ENCODE results near the gene PIH1D1. TPM values are rescaled to one million over a fixed set of nuclear protein-coding genes. Genes with fewer than 3 reads are reported as not detected.

PIH1D1 gene
- total and polyA plus RNA-seq, 2 donors (not counting 3 experiments of a cell fraction or from before 2014, with no cell fraction given) = 83.2 to 86.9 TPM

DNA sequence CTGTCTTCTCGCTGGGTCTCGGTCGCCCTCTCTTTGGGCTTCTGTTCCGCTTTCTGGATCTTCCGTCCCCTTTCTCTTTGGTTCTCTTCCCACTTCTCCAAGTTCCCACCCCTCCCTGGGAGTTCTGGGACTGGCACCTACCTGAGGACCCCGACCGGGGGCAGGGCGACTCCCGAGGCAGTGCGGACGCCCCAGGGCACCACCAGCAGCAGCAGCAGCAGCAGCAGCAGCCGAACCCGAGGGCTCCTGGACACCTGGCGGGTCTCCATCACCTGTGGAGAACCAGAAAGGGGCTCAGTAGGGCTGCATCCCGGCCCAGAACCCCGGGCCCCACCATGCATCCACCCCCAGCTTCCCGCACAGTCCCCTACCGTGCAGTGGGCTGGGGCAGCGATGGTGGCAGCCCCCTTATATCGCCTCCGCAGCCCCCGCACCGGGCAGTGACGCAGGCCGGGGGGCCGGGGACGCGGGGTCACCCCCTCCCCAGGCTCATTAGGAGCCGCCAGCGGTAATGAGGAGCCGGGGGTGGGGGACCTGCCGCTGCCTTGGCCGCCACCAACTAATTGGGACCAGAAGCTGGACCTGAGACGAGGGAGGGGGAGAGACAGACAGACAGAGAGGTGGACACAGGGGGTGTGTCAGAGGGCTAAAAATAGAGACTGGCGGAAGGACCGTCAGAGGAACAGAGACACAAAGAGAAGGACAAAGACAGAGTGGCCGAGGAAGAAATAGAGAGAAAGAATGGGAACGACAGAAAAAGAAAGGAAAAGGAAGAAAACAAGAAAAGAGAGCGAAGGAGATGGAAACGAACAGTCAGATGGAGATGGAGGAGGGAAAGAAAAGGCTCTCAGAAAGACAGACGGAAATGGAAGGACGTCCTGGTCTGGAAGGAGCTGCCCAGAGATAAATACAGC is 28.3 kb downstream of the PIH1D1 start, which contains the start of gene PTH2:
Gene PTH2 (minus strand): TSS at position 371 of the 914 bp plus-strand sequence. CDS start 102 bp downstream, at position 269.
- ChIA-PET CTCF (no interaction called here), POLR2A (no interaction called here)
- Histone ChIP-seq H4K20me1 (replicated peaks; ENCODE audit: control insufficient read depth, extremely low read depth, insufficient read depth, low read length) (no peaks in the 10 kb centered on the region), H3K4me3 (replicated peaks in 1 of 3; ENCODE audit: insufficient read depth in 1 of 3, low read depth in 1 of 3, low read length in 3 of 3) (no peak within 1 kb of the TSS), H3K4me1 (ENCODE audit: control insufficient read depth, extremely low read depth, insufficient read depth, low read length) (no peaks in the 10 kb centered on the region), H3K36me3 (ENCODE audit: control insufficient read depth in 2 of 2, extremely low read depth in 1 of 2, insufficient read depth in 2 of 2, low read length in 2 of 2) (no peaks in the 10 kb centered on the region), H3K4me2 (ENCODE audit: insufficient read depth, low read length) (no peak within 1 kb of the TSS), H3K9ac (replicated peaks; ENCODE audit: extremely low read depth, insufficient read depth, low read length) (no peak within 1 kb of the TSS), H3K9me3 (replicated peaks; ENCODE audit: control insufficient read depth, insufficient read depth, low read length) (no peaks in the 10 kb centered on the region), H3K9me1 (replicated peaks; ENCODE audit: control insufficient read depth, extremely low read depth, insufficient read depth, low read length) (no peaks in the 10 kb centered on the region), H3K27ac (ENCODE audit: insufficient read depth, low read depth, low read length) (no peak within 1 kb of the TSS), H2AFZ (ENCODE audit: low read depth, low read length) (peak within 1 kb of the TSS; percentile 15), H3K27me3 (ENCODE audit: control insufficient read depth in 2 of 2, insufficient read depth in 2 of 2, low read length in 2 of 2) (peaks cover 74 to 90% of the 10 kb centered on the region in 2 experiments), H3K79me2 (ENCODE audit: control insufficient read depth, insufficient read depth, low read length) (no peaks in the 10 kb centered on the region)
- DNase-seq (ENCODE audit: low read depth, low spot score) (no peak), FAIRE-seq (peak; percentile 8)
- TF ChIP-seq EZH2 (IDR thresholded peaks at IDR 0.05; ENCODE audit: borderline replicate concordance, low read depth, low read length, severe bottlenecking) = peak; percentile 74
- TF ChIP-seq JUN (IDR thresholded peaks at IDR 0.05; ENCODE audit: borderline replicate concordance, insufficient read depth, insufficient read length, low read depth) = no peak
- TF ChIP-seq, protein P1, sequence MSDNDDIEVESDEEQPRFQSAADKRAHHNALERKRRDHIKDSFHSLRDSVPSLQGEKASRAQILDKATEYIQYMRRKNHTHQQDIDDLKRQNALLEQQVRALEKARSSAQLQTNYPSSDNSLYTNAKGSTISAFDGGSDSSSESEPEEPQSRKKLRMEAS (IDR thresholded peaks at IDR 0.05; ENCODE audit: insufficient read depth, insufficient read length) = no peak
- BruUV-seq (replicated peaks) = no TSS peak
- dilution Hi-C loops (cut with MboI; ENCODE audit: extremely low pct_ligation_motif_present, low sequenced_read_pairs) (no loop called here), intact Hi-C loops (cut with micrococcal nuclease) (no loop called here)

DNA sequence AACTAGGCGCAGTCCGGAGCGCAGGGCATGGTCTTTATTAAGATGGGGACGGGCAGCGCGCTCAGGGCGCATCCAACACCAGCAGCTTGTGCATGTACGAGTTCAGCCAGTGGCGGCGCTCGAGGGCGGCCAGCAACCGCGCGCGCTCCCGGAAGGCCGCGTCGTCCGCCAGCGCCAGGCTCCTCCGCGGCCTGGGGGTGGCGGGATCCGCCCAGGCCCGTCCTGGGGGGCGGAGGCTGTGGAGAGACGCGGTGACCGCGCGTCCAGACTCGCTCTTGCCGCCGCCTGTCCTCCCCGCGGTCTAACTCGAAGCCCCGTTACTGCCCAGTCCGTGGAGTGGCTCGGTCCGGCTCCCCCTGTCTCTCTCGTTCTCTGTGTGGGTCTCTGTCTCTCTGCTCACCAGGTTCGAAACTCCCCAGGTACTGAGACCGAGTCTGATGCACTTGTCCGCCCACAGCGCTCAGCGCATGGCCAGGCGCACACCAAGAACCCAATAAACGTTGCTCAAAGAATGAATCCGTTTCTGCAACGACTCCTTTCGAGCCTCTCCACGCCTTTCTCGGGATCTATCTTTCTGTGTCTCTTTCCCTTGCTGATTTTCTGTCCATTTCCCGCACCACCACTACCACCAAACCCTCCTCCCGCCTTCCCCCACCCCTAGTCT is 29.1 kb downstream of the PIH1D1 start:
- Histone ChIP-seq H3K27me3 (ENCODE audit: control insufficient read depth in 2 of 2, insufficient read depth in 2 of 2, low read length in 2 of 2) (peaks cover 69 to 91% of the 10 kb centered on the region in 2 experiments), H3K9me3 (replicated peaks; ENCODE audit: control insufficient read depth, insufficient read depth, low read length) (no peaks in the 10 kb centered on the region), H3K4me3 (replicated peaks in 1 of 3; ENCODE audit: insufficient read depth in 1 of 3, low read depth in 1 of 3, low read length in 3 of 3) (no peak overlapping the region), H4K20me1 (replicated peaks; ENCODE audit: control insufficient read depth, extremely low read depth, insufficient read depth, low read length) (no peaks in the 10 kb centered on the region), H3K4me2 (ENCODE audit: insufficient read depth, low read length) (no peak overlapping the region), H3K9ac (replicated peaks; ENCODE audit: extremely low read depth, insufficient read depth, low read length) (no peak overlapping the region), H3K4me1 (ENCODE audit: control insufficient read depth, extremely low read depth, insufficient read depth, low read length) (no peaks in the 10 kb centered on the region), H3K79me2 (ENCODE audit: control insufficient read depth, insufficient read depth, low read length) (no peaks in the 10 kb centered on the region), H3K9me1 (replicated peaks; ENCODE audit: control insufficient read depth, extremely low read depth, insufficient read depth, low read length) (no peaks in the 10 kb centered on the region), H3K36me3 (ENCODE audit: control insufficient read depth in 2 of 2, extremely low read depth in 1 of 2, insufficient read depth in 2 of 2, low read length in 2 of 2) (no peaks in the 10 kb centered on the region), H3K27ac (ENCODE audit: insufficient read depth, low read depth, low read length) (no peak overlapping the region), H2AFZ (ENCODE audit: low read depth, low read length) (peak overlapping the region; percentile 15)
- peak; percentile 28 for DNase-seq (ENCODE audit: low read depth, low spot score)
- BruUV-seq (replicated peaks) = no TSS peak
- ChIA-PET POLR2A (no interaction called here), CTCF (interaction anchor here (1.0 kb wide), 1 partner anchor 11 kb away, joined by 3 read pairs; no protein-coding TSS in a partner anchor)
- TF ChIP-seq JUN (IDR thresholded peaks at IDR 0.05; ENCODE audit: borderline replicate concordance, insufficient read depth, insufficient read length, low read depth) = no peak
- TF ChIP-seq POLR2AphosphoS5 (IDR thresholded peaks at IDR 0.05; ENCODE audit: insufficient read depth, low read depth, low read length) = no peak
- TF ChIP-seq, protein P2, sequence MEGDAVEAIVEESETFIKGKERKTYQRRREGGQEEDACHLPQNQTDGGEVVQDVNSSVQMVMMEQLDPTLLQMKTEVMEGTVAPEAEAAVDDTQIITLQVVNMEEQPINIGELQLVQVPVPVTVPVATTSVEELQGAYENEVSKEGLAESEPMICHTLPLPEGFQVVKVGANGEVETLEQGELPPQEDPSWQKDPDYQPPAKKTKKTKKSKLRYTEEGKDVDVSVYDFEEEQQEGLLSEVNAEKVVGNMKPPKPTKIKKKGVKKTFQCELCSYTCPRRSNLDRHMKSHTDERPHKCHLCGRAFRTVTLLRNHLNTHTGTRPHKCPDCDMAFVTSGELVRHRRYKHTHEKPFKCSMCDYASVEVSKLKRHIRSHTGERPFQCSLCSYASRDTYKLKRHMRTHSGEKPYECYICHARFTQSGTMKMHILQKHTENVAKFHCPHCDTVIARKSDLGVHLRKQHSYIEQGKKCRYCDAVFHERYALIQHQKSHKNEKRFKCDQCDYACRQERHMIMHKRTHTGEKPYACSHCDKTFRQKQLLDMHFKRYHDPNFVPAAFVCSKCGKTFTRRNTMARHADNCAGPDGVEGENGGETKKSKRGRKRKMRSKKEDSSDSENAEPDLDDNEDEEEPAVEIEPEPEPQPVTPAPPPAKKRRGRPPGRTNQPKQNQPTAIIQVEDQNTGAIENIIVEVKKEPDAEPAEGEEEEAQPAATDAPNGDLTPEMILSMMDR (IDR thresholded peaks at IDR 0.05; ENCODE audit: extremely low read depth in 1 of 2, insufficient read depth in 1 of 2, low read depth in 1 of 2, low read length in 2 of 2) = peak; percentile 25 to 55
- no peak for TF ChIP-seq GATA2 (IDR thresholded peaks at IDR 0.05; ENCODE audit: insufficient read depth, insufficient read length, low read depth, low read length)
- TF ChIP-seq, protein P1 (IDR thresholded peaks at IDR 0.05; ENCODE audit: insufficient read depth, insufficient read length) = no peak
- no peak for TF ChIP-seq FOS (IDR thresholded peaks at IDR 0.05; ENCODE audit: borderline replicate concordance, insufficient read depth, low read length)
- no peak for TF ChIP-seq POLR2A (IDR thresholded peaks at IDR 0.05; ENCODE audit: low read depth, low read length)
- no peak for TF ChIP-seq MYC (IDR thresholded peaks at IDR 0.05; ENCODE audit: low read depth, low read length)
- TF ChIP-seq EZH2 (IDR thresholded peaks at IDR 0.05; ENCODE audit: borderline replicate concordance, low read depth, low read length, severe bottlenecking) = peak; percentile 80
- dilution Hi-C loops (cut with MboI; ENCODE audit: extremely low pct_ligation_motif_present, low sequenced_read_pairs) = no loop called here
- FAIRE-seq = peak; percentile 26
- intact Hi-C loops (cut with micrococcal nuclease) = no loop called here

Data from endothelial cell of umbilical vein (primary cell).